Raji (cell line): ENCODE results near the gene SDK1.

Experiments
- POLR2A ChIP-seq: IDR thresholded peaks from 2 replicates; pipeline ENCODE4 v1.6.1; 2011; ENCODE audit warnings: low read depth, low read length, control low read depth; ENCODE audit not compliant: insufficient read depth

Gene SDK1

DNA sequence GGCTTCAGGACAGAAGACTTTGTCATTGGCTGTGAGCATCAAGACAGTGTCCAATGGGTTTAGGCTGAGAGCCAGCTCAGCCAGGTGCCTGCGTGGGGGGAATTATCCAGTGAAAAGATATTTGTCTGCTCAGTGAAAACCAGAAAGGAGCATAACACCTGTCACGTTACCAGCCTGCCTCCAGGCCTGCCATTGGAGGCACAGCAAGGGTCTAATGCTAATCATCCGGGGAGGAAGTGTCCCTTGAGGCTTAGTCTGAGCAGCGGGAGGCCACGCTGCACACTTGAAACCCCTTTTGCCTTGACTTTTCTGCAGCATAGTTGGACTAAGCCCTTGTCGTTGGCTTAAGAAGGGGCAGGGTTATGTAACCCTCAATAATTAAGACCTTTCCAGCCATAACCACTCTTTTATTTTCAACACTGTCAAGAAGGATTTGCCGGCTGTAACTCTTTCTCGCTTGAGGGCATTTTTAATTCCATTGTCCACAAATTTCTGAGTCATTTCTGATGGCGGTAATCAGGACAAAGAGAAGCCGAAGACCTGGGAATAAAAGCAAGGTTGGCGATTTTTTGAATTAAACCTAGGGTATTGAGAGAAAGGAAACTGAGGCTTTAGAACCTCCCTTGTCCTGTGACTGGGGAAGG is 741.5 kb downstream of the SDK1 start:
- no peak for TF ChIP-seq POLR2A

DNA sequence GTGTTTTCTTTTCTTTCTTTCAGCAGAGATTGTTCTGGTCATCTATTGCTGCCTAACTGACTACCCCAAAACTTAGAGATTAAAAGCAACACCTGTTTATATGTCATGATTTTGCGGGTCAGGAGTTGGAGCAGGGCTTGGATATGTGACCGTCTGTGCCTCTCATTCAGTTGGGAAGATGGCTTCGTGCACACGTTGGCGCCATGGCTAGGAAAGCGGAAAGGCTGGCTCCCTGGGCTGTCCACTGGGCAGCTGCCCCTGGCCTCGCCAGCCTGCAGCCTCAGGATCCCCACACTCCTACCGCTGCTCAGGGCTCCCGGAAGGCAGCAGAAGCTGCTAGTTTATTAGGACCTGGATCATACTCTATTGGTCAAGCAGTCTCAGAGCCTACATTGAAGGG is 742.9 kb downstream of the SDK1 start:
- no peak for TF ChIP-seq POLR2A

DNA sequence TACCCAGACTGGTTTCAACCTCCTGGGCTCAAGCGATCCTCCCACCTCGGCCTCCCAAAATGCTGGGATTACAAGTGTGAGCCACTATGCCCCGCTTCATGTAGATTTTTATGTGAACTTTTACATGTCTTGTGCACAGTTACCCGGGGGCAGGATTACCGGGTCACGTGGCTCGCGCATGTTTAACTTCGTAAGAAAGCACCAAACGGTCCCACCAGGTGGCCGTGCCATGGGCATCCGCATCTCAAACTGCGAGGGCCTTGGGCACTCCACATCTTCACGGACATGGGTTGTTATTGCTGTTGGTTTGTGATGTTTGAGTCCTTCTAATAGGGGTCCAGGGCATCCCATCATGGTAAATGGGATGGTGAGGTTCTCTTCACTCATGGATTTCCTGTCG is 744.4 kb downstream of the SDK1 start:
- no peak for TF ChIP-seq POLR2A

DNA sequence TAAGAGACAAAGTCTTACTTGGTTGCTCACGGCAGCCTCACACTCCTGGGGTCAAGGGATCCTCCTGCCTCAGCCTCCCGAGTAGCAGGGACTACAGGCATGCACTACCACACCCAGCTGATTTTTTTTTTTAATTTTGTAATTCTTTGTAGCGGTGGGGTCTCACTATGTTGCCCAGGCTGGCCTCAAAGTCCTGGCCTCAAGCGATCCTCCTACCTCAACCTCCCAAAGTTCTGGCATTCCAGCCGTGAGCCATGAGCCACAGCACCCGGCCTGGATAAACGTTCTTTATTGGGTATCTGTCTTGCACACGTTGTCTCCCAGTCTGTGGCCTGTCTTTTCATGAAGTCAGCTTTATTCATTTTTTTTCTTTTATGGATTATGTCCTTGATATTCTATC is 744.9 kb downstream of the SDK1 start:
- TF ChIP-seq POLR2A, result no peak

DNA sequence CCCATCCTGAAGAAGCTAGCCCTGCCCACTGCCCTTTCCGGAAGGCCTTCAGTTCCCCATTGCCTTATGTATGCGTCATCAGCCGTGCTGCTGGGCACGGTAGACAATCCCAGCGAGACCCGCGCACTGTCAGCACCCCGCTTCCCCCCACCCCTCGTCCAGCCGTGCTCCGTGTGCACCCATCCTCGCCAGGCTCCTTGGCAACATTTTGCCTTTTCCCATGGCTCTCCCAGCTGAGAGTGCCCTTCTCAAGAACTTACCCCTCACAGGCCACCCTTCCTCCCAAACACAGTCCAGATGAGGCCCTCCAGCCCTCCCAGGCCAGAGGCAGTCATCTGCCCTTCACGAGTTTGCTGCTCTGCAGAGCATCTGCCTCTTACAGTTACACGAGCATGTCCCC is 747.3 kb downstream of the SDK1 start:
- TF ChIP-seq POLR2A, result no peak

DNA sequence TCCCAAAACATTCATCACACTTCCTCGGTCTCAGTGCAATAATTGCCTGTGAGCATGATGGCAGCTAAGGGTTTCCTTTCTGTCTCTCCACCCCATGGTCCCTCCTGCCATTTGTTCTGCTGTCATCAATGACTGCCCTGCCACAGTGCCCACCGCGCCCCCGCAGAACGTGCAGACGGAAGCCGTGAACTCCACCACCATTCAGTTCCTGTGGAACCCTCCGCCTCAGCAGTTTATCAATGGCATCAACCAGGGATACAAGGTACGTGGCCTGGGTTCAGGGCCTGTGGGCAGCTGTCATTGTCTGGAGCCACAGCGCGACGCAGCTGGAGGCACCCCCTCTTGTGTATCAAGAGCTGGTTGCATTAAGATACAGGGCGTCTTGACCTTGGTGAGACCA is 748.1 kb downstream of the SDK1 start:
- TF ChIP-seq POLR2A, result no peak

DNA sequence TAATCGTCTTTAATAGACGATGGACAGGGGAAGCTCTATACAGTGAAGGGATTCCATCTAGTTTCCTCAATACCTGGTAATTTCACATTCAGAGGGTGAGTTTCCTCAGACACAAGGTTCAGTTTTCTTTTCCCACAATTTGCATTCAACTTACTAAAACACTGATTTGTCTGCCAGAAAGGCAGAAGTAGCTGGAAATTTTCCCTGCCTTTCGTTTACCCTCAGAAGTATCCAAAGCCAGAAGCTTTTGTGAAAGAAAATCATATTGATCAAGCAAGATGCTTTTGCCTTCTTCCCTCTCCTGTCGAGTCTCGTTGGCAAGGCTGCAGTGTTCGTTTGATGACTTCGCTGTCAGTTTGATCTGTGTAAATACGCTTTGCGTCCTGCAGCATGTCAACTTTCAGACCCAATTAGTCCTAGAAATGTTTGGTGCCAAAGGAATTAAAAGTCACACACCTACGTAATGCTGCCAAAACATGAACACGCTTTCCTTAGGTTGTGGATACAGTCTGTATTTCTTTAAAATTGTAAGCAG is 749.1 kb downstream of the SDK1 start:
- TF ChIP-seq POLR2A, result no peak

DNA sequence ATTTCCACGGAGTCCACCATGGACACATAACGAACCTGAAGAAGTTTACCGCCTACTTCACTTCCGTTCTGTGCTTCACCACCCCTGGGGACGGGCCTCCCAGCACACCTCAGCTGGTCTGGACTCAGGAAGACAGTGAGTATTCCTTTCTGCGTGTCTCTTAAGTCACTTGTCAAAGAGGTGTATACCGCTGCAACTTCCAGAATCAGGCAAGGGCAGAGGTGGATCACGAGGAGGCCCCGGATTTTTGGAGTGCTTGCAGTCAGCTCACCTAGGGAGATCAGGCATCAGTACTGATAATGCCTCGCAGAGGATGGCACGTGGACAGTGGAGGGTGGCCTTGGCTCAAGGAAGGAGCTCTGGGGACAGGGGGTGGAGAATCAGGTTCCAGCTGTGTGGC is 750.6 kb downstream of the SDK1 start:
- TF ChIP-seq POLR2A, result no peak

DNA sequence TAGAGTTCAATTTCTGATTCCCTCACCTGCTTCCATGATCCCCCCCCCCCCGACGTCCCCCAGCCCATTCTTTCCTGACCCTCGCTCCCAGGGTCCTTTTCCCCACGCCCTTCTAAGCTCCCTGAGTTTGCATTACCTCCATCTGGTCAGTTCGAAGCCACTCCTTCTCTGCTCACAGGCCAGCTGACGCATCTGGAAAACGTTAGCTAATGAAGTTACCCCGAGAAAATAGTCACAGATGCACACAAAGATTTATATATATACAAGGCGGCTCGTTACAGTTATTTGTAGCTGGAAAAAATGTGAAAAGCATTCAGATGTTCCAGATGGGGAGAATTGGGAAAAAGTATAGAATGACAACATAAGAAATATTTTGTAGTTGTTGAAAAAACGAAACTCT is 751.1 kb downstream of the SDK1 start:
- no peak for TF ChIP-seq POLR2A

DNA sequence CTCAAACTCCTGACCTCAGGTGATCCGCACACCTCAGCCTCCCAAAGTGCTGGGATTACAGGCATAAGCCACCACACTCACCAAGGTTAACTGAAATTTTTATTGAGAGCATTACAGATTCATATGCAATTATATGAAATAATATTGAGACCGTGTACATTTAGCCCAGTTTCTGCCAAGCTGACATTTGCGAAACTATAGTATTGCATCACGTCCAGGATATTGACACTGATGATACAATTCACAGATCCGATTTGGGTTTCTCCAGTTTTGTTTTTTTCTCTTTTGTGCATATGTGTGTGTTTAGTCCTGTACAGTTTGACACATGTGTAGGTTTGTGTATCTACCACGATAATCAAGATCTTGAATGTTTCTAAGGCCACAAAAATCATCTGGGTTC is 753.1 kb downstream of the SDK1 start:
- no peak for TF ChIP-seq POLR2A

DNA sequence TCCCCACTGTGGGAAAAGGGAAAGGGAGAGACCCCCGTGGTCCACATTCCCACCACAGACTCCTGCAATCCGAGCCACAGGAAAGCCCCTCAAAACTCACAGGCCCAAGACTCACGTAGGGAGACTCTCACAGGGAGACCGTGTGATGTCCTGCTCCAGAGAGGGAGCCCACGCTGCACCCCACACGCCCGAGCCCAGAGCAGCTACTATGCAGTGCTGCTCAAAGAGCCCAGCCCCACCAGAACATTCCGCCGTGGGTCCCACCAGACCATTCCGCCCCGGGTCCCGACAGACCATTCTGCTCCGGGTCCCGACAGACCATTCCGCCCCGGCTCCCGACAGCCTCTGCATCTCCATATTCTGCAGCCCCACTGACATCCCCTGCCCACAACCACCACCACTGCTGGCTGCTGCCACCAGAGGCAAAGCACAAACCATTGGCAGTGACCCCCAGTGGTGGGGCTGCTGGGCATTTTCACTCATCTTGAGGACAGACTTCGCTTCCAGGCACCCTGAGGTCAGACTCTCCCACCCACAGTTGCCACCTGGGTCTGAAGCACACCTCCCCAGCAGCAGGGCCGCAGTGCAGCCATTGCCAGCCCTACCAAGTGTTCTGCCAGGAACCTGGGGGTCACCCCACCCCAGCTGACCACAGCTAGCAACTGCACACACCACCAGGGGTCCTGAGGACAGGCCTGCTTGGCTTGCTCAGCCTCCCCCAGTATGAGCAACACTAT is 755.7 kb downstream of the SDK1 start:
- no peak for TF ChIP-seq POLR2A

DNA sequence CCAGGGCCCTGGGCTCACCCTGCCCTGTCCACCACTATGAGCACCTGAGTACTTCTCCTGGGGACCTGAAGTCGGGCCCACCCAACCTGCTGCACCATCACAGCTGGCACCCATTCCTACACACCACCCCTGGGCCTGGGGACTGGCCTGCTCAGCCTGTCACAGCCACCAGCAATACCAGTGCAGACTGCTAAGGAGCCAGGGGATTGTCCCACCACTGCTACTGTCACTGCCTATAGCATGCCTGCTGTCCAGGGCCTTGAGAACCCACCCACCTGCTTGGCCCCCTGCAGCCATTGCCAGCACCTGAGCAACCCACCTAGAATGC is 756.2 kb downstream of the SDK1 start:
- TF ChIP-seq POLR2A, result no peak

DNA sequence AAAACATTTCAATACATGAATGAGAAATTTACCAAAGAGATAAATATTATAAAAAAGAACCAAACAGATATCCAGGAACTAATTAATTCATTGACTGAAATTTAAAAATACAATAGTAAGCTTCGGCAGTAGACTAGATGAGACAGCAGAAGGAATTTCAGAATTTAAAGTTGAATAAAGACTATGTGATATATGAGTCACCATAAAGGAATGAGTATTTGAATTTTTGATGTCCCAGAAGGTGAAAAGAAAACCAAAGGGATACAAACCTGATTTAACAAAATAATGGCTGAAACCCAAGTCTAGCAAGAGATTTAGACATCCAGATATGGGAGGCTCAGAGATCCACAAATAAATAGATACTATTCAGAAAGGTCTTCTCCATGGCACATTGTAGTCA is 757.1 kb downstream of the SDK1 start:
- no peak for TF ChIP-seq POLR2A

DNA sequence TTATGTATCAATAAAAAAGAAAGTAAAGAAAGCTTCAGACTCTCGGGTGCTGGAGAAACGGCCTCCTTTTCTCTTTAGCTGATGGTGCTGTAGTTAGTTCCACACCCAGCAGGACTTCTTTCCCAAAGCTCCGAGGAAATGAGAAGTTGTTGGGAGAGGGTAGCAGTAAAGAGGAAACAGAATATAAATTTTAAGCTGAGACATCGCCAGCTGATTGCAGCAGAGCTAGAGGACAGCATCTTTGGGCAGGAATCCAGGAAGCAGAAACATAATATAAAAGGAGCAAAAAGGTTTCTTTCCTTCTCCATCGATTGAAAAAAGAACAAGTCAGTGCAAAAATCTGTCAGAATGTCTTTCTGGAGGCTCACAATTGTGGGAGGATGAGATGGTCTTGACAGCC is 764.1 kb downstream of the SDK1 start:
- TF ChIP-seq POLR2A, result no peak

DNA sequence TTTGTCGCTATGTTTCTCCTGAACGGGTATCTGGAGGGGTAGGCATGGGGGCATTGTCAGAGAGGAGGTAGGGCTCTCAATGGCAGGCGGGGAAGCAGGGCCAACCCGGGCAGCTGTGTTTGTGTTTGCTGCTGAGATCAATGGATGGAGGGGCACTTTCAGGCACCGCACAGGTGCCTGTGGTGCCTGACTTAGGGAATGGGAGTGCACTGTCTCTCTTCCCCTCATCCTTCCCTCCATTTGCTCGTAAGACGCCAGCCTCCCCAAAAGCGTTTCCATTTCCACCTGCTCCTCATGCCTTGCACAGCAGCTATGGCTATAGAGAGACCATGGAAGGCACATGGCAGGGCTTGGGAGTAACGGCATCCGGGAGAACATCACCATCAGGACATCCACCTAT is 765.2 kb downstream of the SDK1 start:
- TF ChIP-seq POLR2A, result no peak

DNA sequence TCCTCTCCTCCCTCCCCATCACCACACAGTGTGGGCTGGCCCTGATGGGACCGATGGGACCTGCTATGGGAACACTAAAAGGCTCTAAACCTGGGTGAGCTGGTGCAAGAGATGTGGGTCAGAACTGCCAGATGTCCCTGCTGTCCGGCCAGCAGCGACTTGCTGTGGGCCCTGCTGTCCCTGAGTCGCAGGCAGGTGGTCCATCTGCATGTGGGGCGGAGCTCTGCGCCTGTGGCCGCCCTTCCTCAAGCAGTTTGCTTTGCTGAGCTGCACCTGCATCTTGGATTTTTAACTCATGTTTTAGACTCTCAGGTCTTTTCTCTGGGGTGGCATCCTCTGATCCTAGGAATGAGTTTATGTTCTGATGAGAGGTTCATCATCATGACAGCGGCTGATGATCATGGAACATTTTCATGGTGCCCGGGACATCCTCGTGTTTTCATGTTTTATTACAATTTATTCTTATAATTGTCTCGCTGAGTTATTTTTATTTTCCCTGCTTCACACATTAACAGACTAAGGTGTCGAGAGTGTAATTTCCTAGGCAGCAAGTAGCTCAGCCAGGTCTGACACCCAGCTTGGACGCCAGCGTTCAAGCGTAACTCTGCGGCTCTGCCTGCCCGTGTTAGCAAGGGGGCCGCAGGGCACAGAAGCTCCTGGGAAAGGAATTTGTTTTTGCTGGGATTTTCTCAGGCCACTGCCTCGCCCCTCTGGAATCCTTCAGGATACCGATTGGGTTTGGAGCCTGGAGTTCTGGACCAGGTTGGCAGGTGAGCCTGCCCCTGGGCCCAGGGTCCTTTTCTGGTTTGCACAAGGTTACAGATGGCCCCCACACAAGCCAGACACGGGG is 765.8 kb downstream of the SDK1 start:
- no peak for TF ChIP-seq POLR2A
